Left colon (tissue), 2 donors: ENCODE measurements around the gene CPA1. TPM values are rescaled to one million over a fixed set of nuclear protein-coding genes. Genes with fewer than 3 reads are reported as not detected.

Experiments used
- ATAC-seq: fragments of 200-7000 bp; cut with Tn5 transposase; one replicate; pipeline ENCODE4 v1.9.1; 2020; ENCODE audit warnings: mild to moderate bottlenecking, moderate library complexity
- DNase-seq, 2 donors: peaks; one replicate each; pipeline ENCODE4 v3.0.0-alpha.2; 2020
- intact Hi-C, 2 donors: fragments of 100-400 bp; cut with DNase I in 1 of 2; cut with micrococcal nuclease in 1 of 2; formaldehyde crosslinking; loops; one replicate each; pipeline versions ENCODE4 v1.11.2 to v1.14.0; 2022; cut with DNase I, micrococcal nuclease
- total RNA-seq, 2 donors: library from RNA; stranded (reverse); fragmentation: NEBNext Ultra II Directional; extraction: Animal tissue kit (Norgen Biotek cat#: 25700); gene quantifications; one replicate each; pipeline ENCODE4 v1.2.1, GENCODE V29; 2021
- donor health status: DM: no; HTN: no; CAD: no.
- donor health status: DM: yes; HTN: yes; CAD: no.

The CPA1 gene
- total RNA-seq, 2 donors from 2014 or later = 4.8 TPM; not detected in 1

DNA sequence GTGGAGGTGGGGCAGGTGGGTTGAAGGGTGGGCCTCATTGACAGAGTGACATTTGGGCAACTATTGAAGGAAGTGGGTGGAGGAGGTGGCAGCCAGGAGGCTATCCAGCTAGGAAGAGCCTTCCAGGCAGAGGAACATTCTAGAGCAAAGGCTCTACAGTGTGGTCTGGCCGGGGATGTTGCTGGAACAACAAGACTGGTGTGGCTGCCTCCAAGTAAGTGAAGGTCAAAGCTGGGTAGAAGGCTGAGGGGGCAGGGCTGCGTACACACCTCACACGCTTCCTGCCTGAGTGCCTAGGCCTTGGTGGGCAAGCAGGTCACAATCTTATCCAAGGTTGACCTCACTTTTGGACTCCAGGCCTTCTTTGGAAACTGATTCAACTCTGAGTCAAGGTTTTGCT, 6.6 kb downstream of the CPA1 start:
- intact Hi-C loops = no loop called here
- DNase-seq = no peak
- no peak for ATAC-seq

DNA sequence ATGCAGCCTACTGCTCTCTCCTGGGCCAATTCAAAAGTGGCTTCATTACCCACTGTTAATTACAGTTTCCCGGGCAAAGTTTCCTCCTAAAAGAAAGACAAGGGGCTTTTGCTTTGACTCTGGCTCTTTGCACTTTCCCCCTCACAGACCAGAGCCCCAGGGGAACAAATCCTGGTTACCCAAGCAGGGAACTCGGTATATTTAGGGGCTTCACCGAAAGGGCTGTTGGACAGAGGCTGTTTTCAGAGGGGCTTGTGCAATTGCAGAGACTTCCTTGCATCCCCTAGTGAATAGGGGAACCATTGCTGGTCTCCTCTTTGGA, 7.0 kb downstream of the CPA1 start:
- ATAC-seq (no peak), DNase-seq (no peak)
- intact Hi-C loops = no loop called here

DNA sequence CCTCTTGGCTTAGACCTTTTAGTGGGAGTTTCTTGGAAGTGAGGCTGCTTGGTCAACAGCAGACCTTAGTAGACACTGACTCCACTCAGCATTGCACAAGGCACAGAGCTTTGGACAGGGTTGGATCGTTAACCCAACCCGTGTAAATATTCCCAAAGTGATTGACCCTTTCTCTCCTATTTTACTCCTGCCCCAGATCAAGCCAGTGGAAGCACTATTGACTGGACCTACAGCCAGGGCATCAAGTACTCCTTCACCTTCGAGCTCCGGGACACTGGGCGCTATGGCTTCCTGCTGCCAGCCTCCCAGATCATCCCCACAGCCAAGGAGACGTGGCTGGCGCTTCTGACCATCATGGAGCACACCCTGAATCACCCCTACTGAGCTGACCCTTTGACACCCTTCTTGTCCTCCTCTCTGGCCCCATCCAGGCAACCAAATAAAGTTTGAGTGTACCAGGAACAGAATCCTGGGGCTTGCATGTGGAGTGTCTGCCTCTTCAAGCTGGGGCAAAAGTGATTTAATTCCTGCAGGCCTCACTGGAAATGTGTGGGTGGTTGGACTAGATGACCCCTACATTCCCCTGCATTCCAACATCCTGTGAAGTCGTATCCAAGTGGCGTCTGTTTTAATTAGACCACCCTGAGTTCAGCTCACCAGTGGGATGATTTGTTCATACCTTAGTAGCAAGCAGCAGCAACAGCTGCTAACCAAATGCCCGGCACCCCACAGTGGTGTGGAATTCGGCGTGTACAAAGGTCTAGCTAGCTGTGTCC, 7.5 kb downstream of the CPA1 start:
- DNase-seq (no peak), ATAC-seq (no peak)
- intact Hi-C loops = no loop called here

DNA sequence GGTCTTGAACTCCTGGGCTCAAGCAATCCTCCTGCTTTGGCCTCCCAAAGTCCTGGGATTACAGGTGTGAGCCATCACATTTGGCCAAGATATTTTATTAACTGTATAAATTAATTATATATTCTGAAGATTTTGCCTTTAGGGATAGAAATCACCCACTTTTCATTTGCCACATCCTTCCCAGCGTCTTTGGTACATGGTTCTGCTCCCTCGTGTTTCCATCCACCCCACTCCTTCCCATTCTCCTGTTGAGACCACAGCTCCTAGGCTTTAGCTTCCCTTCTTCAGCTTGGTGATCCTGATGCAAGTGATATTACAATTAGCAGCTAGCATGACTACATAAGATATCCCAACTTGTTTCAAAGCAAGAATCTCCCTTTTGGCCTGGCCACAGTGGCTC, 8.4 kb downstream of the CPA1 start:
- DNase-seq (no peak), ATAC-seq (no peak)
- intact Hi-C loops = no loop called here

DNA sequence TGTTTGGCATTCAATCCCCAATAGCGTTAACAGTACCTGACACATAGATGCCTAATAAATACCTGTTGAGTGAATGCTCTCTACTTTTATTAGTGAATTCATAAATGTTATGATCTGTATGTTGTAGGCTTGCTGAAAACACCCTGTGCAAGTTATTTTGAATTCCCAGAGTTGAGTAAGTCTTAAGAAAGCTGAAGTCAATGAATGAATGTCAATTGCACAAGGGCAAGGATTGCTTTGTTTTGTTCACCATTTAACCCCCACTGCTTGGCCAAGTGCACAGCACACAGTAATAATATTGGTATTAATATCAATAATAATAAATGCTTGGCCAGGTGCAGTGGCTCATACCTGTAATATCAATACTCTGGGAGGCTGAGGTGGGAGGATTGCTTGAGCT, 10.2 kb downstream of the CPA1 start:
- ATAC-seq (no peak), DNase-seq (no peak)
- intact Hi-C loops = no loop called here

DNA sequence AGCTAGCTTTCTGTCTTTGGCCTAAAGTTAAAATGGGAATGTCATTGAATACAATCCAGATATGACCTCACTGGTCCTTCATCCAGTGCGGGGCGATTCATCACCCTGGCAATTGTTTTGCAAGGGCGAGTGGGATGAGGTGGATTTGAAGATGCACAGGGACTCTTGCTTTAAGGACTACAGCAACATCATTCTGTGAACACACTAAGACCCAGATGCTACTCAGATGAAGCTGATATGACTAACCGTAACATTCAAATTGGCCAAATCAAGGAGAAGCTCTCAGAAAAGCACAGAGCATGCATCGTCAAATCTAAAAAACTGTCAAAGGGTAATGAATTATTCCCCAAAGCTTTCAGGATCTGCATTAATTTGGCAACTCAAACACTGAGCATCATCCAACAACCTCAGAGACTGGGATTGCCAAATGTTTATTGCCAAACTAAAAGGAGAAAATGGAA, 12.8 kb downstream of the CPA1 start:
- intact Hi-C loops = no loop called here
- no peak for ATAC-seq
- no peak for DNase-seq

DNA sequence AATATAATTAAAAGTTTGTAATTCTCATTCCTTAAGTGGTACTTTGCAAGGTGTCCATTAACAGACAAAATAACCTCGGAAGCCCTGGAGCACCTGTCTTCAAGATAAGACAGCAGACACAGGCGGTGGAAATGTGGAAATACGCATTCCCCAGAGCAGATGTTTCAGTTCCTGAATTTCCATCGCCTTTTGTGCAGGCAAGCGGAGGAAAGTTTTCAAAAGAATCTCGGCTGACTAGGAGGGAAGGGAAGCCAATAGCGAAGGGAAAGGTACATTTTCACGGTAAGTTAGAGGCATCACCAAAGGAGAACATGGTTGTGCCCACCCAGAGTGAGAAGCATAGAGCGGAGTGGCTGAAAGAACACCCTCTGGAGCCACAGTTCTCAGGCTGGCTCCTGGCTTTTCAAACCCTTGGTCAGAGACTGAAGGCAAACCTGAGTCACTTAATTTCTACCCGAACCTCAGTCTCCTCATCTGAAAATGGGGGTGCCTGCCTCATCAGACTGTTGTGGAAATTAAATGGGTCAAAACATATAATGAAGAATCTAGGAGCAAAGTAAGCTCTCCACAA, 13.6 kb downstream of the CPA1 start:
- DNase-seq = no peak
- intact Hi-C loops = no loop called here
- no peak for ATAC-seq

DNA sequence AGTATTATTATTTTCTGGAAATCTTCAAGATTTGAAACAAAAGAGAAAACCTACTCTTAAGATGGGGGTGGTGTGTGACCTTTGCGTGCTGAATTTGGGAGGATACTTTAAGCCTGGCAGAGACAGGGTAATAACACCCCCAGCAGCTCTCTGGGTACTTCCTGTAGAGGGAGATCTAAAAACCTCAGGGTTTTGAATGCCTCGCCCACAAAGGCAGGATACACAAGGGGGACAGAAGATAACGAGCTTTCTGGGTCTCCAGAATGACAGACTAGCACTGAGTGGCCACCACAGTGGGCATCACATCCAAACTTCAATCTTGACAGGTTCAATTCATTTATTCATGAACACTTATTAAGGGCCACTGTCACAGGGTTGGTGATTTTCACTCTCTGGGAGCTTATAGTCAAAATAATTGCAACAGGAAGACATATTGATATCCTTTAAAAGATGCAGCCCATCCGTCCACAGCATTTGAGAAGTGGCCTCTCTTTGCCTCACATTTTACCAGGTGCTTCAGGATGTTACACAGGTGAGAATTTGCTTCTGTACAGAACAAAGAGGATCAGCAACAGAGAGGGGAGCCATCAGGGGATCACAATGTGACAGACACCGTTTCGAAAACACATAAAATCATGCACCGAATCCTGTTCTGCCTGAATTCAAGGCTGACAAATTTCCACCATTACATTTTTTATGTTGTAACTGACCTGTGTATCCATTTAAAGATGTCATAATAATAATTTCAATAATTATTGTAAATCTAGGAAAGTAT, 14.3 kb downstream of the CPA1 start:
- no peak for DNase-seq
- intact Hi-C loops = no loop called here
- no peak for ATAC-seq

DNA sequence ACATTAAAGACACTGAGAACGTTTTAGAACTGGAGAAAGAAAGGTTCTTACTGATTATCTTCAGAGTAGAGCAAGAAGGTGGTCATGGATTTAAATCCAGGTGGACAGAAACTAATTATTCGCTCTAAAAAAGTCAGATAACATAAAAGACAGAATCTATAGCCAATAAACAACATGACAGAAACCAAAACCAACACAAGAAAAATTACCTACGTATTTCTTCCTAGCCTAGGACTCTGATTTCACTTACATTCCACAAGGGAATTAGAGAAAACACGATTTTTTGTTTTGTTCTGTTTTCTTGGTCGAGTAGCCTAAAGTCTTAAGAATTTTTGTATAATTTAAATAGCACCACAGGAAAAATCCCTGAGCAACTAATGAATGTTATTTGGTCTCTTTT, 15.1 kb downstream of the CPA1 start:
- intact Hi-C loops = no loop called here
- no peak for DNase-seq
- no peak for ATAC-seq

DNA sequence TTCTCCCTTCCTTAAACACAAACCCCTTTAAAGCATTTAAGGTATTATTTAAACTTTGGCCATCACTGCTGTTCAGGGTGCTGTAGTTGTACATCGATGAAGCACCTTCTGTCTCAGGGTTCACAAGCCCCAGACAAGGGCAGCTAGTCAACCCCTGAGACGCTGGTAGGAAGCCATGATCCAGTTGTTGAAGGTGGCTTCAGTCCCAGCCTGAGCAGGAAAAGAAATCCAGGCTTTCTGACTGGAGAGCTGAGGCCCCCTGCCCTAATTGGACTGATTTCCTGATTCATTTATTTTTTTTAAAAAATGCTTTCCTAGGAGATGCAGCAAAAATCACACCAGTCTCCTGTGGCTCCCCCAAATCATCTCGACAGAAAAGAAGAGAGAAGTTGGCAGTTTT, 15.8 kb downstream of the CPA1 start:
- intact Hi-C loops = no loop called here
- DNase-seq = no peak

DNA sequence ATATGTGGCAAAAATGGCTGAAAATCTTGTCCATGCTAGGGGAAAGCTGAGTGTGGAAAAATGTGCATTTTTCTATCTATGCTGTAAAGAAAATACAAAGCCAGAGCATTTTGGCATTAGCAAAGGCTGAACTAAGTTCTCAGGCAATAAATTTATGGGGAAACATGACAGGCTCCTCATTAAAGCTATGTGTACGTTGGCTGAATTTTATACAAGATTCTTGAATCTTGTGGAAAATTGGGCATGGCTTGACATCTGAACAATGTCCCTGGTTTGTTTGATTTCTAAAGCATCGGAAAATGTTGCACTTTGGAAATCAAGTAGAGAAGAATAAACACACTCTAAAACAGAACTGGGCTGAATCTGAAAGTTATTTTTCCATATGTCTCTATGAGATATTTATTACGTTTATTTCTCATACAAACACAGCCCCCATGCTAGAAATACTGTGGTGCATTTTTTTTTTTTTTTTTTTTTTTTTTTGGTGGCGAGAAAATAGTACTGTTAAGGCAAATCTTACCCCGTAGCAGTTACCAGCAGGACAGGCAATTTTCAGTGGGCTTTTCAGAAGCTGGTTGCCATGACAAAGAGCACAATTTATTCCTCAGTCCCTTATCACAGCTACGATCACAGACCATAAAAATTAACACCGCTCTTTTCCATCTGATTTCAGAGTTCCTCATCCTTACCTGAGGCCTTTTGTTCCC, 16.9 kb downstream of the CPA1 start:
- ATAC-seq = no peak
- DNase-seq = no peak

More for the DNA sequence above, 15.8 kb downstream of the CPA1 start:
- no peak for ATAC-seq

DNA sequence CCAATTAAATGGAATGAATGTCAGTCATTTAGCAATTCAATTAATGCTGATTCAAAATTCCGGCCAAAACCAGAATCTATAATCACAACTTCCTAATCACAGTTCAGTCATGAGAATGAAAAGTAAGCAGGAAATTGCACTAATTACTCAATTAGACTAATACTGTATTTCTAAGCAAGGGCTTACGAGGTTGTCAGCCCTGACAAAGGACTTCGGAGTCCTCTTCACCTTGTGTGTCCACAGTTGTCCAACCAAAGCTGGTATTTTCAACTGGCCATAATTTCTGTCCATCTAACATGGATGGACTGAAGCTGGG, 17.4 kb downstream of the CPA1 start:
- intact Hi-C loops = no loop called here
- DNase-seq (no peak), ATAC-seq (no peak)

More for the DNA sequence above, 16.9 kb downstream of the CPA1 start:
- intact Hi-C loops = no loop called here

DNA sequence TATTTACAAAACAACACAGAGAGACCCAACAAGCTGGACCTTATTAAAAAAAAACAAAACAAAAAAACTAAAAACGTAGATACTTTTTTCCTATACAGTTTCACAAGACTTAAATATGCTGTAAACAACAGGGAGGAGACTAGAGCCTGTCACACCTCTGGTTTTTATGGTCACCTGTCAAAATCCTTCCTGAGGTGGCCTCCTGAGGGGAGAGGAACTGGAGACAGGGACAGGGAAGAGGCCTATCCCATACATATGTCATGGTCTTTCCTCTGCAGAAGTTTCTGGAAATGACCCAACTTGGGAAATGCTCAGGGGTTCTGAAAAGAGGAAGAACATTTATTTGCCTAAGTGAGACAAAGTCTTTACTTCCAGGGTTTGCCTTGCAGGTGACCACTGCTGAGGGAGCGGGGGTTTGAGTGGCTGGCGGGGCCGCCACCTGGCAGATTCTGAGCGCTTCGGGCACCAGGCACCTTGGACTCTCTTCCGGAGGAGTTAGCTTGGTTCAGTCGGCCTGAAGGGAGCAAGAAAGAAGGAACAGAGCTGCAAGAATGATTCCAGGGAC, 18.3 kb downstream of the CPA1 start:
- DNase-seq = no peak
- intact Hi-C loops = no loop called here
- no peak for ATAC-seq

DNA sequence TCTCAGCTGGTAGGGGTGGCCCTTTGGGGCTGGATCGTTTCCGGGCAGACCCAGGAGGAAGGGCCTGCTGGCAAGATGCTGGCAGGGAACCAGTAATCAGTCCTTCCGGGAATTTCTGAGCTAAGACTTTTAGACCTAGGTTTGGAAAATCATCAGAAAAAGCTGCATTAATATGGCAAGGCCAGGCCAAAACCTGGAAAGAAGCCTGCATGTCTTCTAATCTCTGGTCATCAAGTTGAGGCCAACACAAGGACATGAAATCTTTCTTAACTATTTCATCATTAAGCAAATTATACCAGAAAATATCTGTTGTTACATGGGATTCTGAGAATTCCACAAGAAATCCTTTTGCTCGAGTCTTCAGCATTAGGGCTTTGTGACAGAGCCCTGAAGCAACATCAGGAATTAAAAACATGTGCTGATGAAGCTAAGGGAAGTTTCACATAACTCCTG, 19.9 kb downstream of the CPA1 start:
- DNase-seq (no peak), ATAC-seq (no peak)
- intact Hi-C loops = no loop called here

DNA sequence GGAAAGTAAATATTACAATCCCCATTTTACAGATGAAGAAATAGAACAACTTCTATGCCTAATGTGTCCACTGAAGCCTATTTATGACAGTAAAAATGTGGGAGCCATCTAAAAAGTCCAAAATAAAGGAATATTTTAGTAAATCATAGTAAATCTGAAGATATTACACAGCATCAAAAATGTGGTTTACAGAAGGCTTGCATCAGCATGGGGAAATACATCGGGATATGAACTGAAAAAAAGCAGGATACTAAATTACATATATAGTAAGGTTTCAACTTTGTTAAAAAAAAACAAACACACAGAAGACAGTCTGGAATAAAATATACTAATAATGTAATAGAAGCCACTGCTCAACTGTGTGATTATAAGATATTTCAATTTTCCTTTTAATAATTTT, 20.8 kb downstream of the CPA1 start:
- intact Hi-C loops = no loop called here
- no peak for ATAC-seq
- DNase-seq = no peak

DNA sequence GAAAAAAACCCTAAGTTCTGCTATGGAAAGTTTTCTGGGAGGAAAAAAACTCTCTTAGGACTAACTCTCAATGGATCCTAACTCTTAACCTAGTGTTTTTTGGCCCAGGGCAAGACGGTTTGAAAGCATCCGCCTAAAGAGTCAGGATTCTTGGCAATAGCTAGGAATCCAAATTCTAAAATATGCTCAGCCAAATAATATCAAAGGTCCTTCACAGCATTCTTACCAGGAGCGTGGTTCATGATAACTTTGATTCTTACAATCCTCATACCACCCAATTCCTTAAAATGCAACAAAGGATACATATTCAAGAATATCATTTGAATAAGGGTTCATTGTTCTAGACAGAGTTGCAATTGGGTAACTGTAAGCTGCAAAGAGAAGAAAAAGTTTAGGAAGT, 21.3 kb downstream of the CPA1 start:
- ATAC-seq (no peak), DNase-seq (no peak)

DNA sequence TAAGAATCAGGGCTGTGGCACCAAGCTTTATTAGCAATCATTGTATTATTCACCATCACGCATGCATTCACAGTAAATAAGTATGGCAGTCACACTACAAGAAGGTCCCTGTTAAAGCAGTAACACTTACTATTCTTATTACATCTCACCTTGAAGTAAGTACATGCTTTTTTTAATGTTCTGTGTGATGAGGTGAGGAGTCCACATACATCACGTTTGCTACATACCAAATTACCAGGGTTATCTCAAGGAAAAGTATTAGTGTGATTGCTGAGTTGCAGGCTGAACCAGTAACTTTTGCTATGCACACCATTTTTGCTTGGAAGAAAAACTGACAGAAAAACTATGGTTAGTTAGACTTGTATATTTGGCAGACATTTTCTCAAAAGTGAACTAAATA, 24.7 kb downstream of the CPA1 start:
- ATAC-seq (no peak), DNase-seq (no peak)
- intact Hi-C loops = no loop called here

More for the DNA sequence above, 21.3 kb downstream of the CPA1 start:
- intact Hi-C loops = no loop called here

DNA sequence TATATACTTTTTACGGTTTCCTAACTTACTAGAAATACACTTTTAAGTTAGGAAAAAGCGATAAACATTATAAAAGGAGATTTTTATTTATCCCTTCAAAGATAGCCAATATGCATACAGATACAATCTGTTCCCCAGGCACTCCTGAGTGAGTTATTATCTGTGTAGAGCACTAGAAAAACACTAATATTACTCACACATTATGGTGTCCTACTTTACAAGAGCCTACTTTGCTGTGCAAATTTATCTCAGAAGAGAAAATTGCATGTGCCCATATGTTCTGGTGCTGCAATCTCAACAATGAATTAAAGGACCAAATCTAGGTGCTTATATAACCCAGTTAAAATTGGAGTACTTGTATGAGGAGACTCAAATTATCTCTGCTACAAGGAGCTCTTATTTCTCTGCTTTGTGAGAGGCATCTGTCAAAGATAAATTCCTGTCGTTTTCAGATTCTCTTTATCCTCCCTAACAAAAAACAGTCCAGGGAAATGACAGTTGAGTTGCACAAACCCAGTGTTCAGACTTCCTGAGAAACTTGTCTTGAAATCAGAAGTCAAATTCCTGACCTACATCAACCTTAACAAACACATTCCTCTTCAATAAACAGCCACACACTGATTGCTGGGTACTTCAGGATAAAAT, 28.9 kb downstream of the CPA1 start:
- intact Hi-C loops = no loop called here
- ATAC-seq = no peak
- DNase-seq = no peak

DNA sequence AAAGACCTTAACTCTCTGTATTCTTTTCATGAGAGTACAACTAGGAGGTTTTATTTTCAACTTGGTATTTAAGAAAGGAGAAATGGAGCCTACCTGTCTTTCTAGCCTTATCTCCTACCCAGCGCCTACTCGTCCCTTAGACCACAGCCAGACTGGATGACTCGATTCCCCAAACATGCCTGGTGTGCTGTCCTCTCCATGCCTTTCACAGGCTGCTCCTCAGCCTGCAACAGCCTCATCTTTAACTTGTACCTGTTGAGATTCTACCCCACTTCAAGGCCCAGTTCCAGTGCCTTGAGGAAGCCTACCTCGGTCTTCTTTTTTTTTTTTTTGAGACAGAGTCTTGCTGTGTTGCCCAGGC, 29.4 kb downstream of the CPA1 start:
- intact Hi-C loops = no loop called here
- DNase-seq (no peak), ATAC-seq (no peak)
